ENCODE results near the gene ZNF573.

DNA sequence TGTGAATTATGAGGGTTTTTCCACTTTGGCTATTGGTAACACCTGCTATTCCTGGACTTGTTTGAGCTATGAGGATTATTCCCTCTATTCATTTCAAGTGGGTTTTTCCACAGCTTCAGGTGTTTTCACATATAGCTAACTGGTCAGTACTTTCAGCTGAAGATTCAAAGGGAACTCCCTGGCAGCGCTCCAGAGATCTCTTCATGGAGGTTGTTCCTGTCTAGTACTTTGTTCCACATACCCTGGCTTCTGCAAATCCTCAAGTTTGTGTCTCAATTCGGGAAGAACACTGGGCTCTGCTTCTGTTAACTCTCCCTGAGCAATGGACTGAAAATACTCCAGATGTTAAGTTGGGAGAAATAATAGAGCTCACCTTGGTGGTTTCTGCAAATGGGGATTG, 54.2 kb downstream of the ZNF573 start:
- TF ChIP-seq, protein P1, sequence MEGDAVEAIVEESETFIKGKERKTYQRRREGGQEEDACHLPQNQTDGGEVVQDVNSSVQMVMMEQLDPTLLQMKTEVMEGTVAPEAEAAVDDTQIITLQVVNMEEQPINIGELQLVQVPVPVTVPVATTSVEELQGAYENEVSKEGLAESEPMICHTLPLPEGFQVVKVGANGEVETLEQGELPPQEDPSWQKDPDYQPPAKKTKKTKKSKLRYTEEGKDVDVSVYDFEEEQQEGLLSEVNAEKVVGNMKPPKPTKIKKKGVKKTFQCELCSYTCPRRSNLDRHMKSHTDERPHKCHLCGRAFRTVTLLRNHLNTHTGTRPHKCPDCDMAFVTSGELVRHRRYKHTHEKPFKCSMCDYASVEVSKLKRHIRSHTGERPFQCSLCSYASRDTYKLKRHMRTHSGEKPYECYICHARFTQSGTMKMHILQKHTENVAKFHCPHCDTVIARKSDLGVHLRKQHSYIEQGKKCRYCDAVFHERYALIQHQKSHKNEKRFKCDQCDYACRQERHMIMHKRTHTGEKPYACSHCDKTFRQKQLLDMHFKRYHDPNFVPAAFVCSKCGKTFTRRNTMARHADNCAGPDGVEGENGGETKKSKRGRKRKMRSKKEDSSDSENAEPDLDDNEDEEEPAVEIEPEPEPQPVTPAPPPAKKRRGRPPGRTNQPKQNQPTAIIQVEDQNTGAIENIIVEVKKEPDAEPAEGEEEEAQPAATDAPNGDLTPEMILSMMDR (IDR thresholded peaks at IDR 0.05): no peak
- no peak for TF ChIP-seq POLR2A (IDR thresholded peaks at IDR 0.05)

All from uterus (tissue), 2 donors.